Activated CD4-positive, alpha-beta T cell treated with anti-CD3 and anti-CD28 coated beads, Interleukin-2, amount 10 ng/mL, durations not matched to agents 24 days and 14 days (primary cell): Measurements from ENCODE around the gene CERS2. TPM values are rescaled to one million over a fixed set of nuclear protein-coding genes. Genes with fewer than 3 reads are reported as not detected.

Source experiments
- DNase-seq: peaks from one replicate; pipeline ENCODE4 v3.0.0; 2022
- H3K27ac Mint-ChIP-seq: one replicate; pipeline ENCODE4 v1.8.0; 2022; ENCODE audit warnings: mild to moderate bottlenecking, mixed read lengths
- H3K27me3 Mint-ChIP-seq: one replicate; pipeline ENCODE4 v1.8.0; 2022; ENCODE audit warnings: mixed read lengths
- H3K36me3 Mint-ChIP-seq: one replicate; pipeline ENCODE4 v1.8.0; 2022; ENCODE audit warnings: low read depth, mild to moderate bottlenecking, mixed read lengths
- H3K4me1 Mint-ChIP-seq: one replicate; pipeline ENCODE4 v1.8.0; 2021; ENCODE audit warnings: mixed read lengths
- H3K4me3 Mint-ChIP-seq: one replicate; pipeline ENCODE4 v1.8.0; 2022; ENCODE audit warnings: mild to moderate bottlenecking, moderate library complexity, mixed read lengths
- H3K9me3 Mint-ChIP-seq: one replicate; pipeline ENCODE4 v1.8.0; 2021; ENCODE audit warnings: mixed read lengths
- intact Hi-C: fragments of 100-400 bp; cut with micrococcal nuclease; formaldehyde crosslinking; loops from one replicate; pipeline ENCODE4 v1.15.1; 2023
- total RNA-seq: library from RNA; stranded (reverse); gene quantifications from 2 replicates; pipeline ENCODE4 v1.2.3, GENCODE V29; 2022

The CERS2 gene, protein sequence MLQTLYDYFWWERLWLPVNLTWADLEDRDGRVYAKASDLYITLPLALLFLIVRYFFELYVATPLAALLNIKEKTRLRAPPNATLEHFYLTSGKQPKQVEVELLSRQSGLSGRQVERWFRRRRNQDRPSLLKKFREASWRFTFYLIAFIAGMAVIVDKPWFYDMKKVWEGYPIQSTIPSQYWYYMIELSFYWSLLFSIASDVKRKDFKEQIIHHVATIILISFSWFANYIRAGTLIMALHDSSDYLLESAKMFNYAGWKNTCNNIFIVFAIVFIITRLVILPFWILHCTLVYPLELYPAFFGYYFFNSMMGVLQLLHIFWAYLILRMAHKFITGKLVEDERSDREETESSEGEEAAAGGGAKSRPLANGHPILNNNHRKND
- total RNA-seq, result 195 TPM in 2 replicates

DNA sequence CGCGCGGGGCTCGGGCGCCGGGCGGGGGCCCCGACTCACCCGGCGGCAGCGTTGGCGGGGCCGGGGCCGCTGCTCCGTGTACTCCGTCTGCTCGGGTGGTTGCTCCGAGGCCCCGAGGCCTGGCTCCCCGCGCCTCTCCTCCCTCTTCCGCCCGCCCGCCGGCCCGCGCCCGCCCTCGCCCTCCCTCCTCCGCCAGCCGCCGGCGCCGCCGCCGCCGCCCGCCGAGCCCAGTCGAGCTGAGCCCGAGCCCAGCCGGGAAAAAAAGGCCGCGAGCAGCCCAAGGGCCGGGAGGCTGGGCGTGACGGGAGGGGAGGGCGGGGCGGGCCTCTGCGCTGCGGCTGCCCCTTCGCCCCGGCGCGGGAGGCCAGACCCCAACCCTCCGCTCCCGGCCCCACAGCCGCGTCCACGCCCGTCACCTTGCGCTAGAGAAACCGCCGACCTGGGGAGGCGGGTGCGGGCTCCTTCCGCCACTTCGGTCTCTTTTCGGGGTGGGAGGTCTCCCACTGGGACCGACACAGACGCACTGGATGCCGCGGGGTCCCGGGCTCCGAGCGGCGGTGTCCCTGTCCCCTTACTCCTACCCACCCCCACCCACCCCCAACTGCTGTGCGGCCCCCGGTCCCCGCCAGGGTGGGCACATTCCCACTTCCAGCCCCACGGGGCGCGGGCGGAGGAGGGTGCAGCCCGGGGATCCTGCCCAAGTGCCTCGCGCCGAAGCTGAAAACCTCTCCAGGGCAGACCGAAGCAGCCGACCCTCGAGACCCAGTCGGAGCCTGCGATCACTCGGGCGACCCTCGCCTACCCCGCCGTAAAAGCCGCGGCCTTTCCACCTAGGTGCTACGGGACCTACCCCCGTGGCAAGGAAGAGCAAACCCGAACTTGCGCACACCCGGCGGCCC, at the start of gene CERS2:
TSS of gene CERS2 (minus strand) at position 256 of the 899 bp plus-strand sequence. CDS start 5,745 bp downstream, outside the sequence.
- peak within 1 kb of the TSS; percentile 94 for H3K4me3 Mint-ChIP-seq
- no peaks in the 10 kb centered on the region for H3K9me3 Mint-ChIP-seq
- intact Hi-C loops, result loop anchor here (2.0 to 10.0 kb wide), 5 partner anchors 34 to 740 kb away; partner anchors contain the start of genes ANP32E, CTSS, PRUNE1 and TARS2
- peaks cover 54% of the 10 kb centered on the region for H3K4me1 Mint-ChIP-seq
- H3K27ac Mint-ChIP-seq, result peak within 1 kb of the TSS; percentile 86
- H3K36me3 Mint-ChIP-seq, result peaks cover 13% of the 10 kb centered on the region
- DNase-seq, result peak; percentile 94
- no peaks in the 10 kb centered on the region for H3K27me3 Mint-ChIP-seq

DNA sequence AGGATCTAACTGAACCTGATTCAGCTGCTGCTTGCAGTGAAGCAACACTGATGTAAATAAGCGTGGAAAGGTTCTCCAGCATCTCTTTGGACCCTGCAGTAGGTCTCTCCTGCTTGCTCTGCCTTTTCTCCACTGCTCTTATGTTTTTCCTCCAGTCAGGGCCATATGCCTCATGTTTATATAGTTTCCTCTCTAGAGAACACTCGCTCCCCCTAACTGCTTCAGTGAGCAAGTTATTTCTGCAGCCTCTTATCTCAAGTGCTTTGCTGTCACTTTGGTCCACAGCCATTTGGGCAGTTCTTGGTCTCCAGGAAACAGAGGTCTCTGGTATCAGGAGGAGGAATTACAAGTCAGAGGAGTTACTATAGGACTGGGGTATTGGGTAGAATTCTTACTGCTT, 38.9 kb upstream of the CERS2 start:
- Mint-ChIP-seq H3K4me1 (peaks cover 21% of the 10 kb centered on the region), H3K27me3 (no peaks in the 10 kb centered on the region), H3K36me3 (peaks cover 16% of the 10 kb centered on the region), H3K4me3 (no peak overlapping the region), H3K27ac (no peak overlapping the region), H3K9me3 (no peaks in the 10 kb centered on the region)
- intact Hi-C loops, result no loop called here
- no peak for DNase-seq

DNA sequence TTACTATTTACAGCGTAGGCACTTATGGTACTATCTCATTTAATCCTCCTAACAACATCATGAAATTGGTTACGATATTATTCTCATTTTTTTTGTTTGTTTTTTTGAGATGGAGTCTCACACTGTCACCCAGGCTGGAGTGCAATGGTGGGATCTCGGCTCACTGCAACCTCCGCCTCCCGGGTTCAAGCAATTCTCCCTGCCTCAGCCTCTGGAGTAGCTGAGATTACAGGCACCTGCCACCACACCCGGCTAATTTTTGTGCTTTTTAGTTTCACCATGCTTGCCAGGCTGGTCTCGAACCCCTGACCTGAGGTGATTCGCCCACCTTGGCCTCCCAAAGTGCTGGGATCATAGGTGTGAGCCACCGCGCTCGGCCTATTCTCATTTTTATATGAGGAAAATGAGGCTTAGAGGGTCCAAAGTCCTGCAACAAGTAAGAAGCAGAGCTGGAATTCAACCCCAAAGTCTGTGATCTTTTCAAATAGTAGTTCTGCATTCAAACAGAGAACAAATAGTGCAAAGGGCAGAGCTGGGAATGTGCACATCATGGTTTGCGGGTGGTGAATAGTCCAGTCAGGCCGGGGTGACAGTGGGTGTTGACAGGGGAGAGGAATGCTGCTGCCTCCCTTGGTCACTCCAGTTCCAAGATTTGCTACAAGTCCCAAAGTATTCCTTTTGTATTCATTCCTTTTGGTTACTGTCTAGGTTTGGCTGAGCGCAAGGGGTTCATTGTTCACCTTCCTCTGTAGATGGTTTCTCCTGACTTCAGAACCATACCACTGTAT, 38.2 kb upstream of the CERS2 start:
- H3K9me3 Mint-ChIP-seq, result no peaks in the 10 kb centered on the region
- no peaks in the 10 kb centered on the region for H3K27me3 Mint-ChIP-seq
- H3K36me3 Mint-ChIP-seq, result peaks cover 15% of the 10 kb centered on the region
- DNase-seq, result no peak
- H3K4me1 Mint-ChIP-seq, result peaks cover 24% of the 10 kb centered on the region
- intact Hi-C loops, result no loop called here
- no peak overlapping the region for H3K4me3 Mint-ChIP-seq
- H3K27ac Mint-ChIP-seq, result no peak overlapping the region

DNA sequence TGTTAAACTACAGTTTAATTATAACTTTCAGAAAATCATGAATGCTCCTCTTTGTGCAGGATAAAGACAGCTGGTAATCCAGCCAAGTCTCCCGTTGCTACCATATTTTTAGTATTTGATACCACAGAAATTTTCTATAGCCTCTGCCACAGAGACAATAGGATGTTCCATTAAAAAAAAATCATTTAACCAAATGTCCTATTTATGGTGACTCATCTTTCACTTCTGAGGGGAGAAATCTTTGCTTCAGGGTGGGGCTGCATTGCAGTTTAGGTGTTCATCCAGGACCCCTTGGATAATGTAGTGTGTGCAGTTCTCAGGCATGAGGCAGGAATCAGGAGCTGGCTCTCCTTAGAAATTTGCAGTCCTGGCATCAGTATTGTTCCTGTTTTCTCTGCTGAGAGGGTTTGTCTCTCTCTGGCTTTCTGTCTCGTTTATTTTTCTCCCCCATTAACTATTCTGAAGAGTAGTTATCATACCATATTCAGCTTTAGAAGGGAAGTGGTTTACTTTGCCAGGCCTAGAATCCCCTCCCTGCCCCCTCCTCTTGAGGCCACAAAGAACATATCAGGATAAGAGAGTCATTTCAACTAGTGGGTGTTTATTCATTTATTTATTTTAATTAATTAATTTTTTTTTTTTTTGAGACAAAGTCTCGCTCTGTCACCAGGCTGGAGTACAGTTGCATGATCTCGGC, 36.7 kb upstream of the CERS2 start:
- H3K4me3 Mint-ChIP-seq, result peak overlapping the region; percentile 4
- H3K4me1 Mint-ChIP-seq, result peaks cover 40% of the 10 kb centered on the region
- peaks cover 13% of the 10 kb centered on the region for H3K36me3 Mint-ChIP-seq
- H3K9me3 Mint-ChIP-seq, result no peaks in the 10 kb centered on the region
- intact Hi-C loops, result no loop called here
- H3K27me3 Mint-ChIP-seq, result no peaks in the 10 kb centered on the region
- DNase-seq, result no peak
- no peak overlapping the region for H3K27ac Mint-ChIP-seq

DNA sequence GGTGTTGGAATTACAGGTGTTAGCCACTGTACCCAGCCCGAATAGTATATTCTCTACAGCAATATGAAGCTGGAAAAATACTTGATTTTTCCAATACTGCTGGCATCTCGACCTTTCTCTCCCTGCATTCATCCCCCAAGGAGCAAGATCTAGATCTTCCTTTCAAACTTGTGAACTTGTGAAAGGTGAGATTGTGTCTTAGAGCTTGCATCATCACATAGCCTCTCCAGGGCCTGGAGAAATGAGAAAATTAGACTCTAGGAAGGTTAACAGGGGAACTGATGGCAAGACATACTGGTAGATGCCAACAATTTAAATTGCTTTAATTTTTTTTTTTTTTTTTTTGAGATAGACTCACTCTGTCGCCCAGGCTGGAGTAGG, 35.7 kb upstream of the CERS2 start:
- Mint-ChIP-seq H3K4me3 (peak overlapping the region; percentile 26), H3K4me1 (peaks cover 49% of the 10 kb centered on the region), H3K27me3 (no peaks in the 10 kb centered on the region)

DNA sequence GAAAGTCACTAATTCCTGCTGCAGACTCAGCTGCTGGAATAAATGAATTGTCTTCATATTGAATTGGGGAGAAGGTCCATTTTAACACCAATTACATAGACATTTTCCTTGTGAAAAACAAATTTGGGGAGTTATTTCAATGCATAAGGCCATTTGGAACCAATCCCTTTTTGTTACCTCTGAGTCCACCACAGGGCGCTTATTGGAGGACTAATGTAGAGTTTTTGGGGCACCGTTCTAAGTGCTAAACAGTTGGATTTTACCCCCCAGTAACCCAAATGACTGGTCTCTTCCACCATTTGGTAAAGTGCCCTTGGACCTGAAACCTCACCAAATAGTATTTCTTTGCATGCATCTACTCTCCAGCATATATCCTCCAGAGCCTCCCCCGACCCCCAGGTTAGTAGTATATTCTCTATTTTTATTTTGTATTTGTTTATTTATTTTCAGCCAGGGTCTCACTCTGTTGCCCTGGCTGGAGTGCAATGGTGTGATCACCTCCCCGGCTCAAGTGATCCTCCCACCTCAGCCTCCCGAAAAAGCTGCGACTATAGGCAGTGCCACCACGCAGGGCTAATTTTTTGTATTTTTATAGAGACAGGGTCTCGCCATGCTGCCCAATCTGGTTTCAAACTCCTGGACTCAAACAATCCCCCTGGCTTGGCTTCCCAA, 35.2 kb upstream of the CERS2 start:
- intact Hi-C loops, result loop anchor here (2.0 to 10.0 kb wide), 8 partner anchors 35 to 643 kb away; partner anchors contain the start of genes ARNT, C1orf56, CERS2 and TARS2
- Mint-ChIP-seq H3K4me3 (peak overlapping the region; percentile 100), H3K4me1 (peaks cover 50% of the 10 kb centered on the region), H3K9me3 (no peaks in the 10 kb centered on the region), H3K36me3 (peaks cover 13% of the 10 kb centered on the region), H3K27me3 (no peaks in the 10 kb centered on the region), H3K27ac (peak overlapping the region; percentile 90)
- no peak for DNase-seq

More for the DNA sequence above, 35.7 kb upstream of the CERS2 start:
- peaks cover 13% of the 10 kb centered on the region for H3K36me3 Mint-ChIP-seq
- no peak overlapping the region for H3K27ac Mint-ChIP-seq
- intact Hi-C loops, result no loop called here
- H3K9me3 Mint-ChIP-seq, result no peaks in the 10 kb centered on the region
- DNase-seq, result no peak

DNA sequence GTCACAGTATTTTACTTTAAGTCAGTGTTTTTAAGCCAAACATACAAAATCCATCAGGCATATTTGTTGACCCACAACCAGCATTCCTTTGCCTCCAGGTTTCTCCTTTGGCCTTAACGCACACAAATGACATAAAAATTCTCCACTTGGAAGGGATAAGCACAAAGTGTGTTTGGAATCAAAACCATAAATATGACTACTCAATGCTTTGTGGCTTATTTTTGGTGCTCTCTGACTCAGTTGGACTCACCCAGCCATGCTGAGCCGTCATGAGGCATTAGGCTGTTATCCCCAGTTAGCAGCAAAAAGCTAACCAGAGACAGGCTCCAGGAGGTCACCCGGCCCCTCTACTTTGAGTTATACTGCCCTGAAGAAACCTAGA, 34.6 kb upstream of the CERS2 start:
- no peaks in the 10 kb centered on the region for H3K27me3 Mint-ChIP-seq
- H3K4me3 Mint-ChIP-seq, result peak overlapping the region; percentile 100
- DNase-seq, result no peak
- peaks cover 55% of the 10 kb centered on the region for H3K4me1 Mint-ChIP-seq
- H3K27ac Mint-ChIP-seq, result peak overlapping the region; percentile 90
- H3K36me3 Mint-ChIP-seq, result peaks cover 13% of the 10 kb centered on the region
- intact Hi-C loops, result loop anchor here (2.0 to 10.0 kb wide), 8 partner anchors 34 to 642 kb away; partner anchors contain the start of genes ARNT, C1orf56, CERS2 and TARS2
- no peaks in the 10 kb centered on the region for H3K9me3 Mint-ChIP-seq

DNA sequence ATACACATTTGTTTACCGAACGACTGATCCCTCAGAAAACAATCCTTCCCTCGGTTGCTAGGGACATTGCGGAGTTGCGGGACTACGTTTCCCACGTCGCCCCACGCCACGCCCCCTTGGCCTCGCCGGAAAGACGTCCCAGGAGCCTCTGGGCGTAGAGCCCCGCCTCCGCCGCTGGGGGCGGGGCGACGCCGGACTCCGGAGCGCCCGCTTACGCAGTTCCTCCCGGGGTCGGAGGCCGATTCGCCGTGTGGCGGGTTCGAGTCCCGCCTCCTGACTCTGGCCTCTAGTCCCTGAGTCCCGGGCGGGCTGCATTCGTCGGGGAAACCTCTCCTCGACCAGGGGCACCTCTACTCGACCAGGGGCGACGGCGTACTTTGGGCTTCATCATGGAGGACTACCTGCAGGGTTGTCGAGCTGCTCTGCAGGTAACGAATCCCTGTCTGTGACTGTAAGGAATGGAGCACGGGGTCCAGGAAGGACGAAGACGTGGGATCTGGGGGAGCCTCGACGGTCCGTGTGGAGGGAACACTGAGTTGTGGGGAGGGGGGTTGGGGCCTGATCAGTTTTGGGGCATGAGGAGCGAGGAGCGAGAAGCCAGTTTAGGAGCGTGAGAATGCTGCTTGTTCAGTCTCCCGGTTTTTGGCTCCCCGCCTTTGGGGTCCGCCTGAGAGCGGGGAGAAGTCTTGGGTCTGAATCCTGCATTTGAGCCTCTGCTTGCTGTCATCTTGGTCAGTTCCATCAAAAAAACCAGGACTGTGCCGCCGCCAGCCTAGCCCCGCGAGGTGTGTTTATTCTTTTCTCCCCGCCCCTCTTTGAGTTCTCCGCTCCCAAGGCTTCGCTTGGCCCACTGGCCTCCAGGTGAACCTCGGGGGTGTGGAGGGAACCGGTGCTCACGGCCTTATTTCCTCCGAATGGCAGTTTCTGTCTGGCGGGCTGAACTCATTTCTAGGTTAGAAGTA, 33.9 kb upstream of the CERS2 start, which contains the start of gene PRUNE1:
TSS of gene PRUNE1 (plus strand) at position 206 of the 962 bp plus-strand sequence. CDS start at position 390, 184 bp downstream.
- intact Hi-C loops, result loop anchor here (1.0 to 10.0 kb wide), 10 partner anchors 34 to 641 kb away; partner anchors contain the start of genes ARNT, C1orf56, CERS2 and GABPB2
- Mint-ChIP-seq H3K4me3 (peak within 1 kb of the TSS; percentile 100), H3K9me3 (no peaks in the 10 kb centered on the region), H3K27ac (peak within 1 kb of the TSS; percentile 90), H3K4me1 (peaks cover 59% of the 10 kb centered on the region), H3K27me3 (no peaks in the 10 kb centered on the region), H3K36me3 (peaks cover 12% of the 10 kb centered on the region)
- peak; percentile 98 for DNase-seq

DNA sequence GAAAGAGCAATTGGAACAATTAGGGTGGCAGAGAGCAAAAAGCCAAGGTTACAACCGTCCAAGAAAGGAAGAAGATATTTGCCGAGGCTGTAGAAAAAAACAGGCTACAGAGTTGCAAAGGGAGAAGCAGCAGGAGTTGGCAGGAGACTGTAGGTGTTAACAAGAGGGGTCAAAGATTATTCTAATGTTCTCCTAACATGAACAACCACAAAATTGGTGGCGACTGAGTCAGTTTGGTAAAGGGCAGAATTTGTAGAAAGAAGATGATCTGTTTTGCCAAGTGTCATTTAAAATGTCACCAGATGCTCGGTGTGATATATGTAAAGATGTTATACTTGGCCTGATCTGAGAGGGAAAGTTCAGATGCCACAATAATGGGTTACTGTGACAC, 33.2 kb upstream of the CERS2 start:
- no peaks in the 10 kb centered on the region for H3K27me3 Mint-ChIP-seq
- no peak for DNase-seq
- peak overlapping the region; percentile 100 for H3K4me3 Mint-ChIP-seq
- intact Hi-C loops, result loop anchor here (1.0 to 10.0 kb wide), 10 partner anchors 33 to 641 kb away; partner anchors contain the start of genes ARNT, C1orf56, CERS2 and GABPB2
- H3K27ac Mint-ChIP-seq, result peak overlapping the region; percentile 90
- peaks cover 61% of the 10 kb centered on the region for H3K4me1 Mint-ChIP-seq
- no peaks in the 10 kb centered on the region for H3K9me3 Mint-ChIP-seq
- H3K36me3 Mint-ChIP-seq, result peaks cover 8% of the 10 kb centered on the region

DNA sequence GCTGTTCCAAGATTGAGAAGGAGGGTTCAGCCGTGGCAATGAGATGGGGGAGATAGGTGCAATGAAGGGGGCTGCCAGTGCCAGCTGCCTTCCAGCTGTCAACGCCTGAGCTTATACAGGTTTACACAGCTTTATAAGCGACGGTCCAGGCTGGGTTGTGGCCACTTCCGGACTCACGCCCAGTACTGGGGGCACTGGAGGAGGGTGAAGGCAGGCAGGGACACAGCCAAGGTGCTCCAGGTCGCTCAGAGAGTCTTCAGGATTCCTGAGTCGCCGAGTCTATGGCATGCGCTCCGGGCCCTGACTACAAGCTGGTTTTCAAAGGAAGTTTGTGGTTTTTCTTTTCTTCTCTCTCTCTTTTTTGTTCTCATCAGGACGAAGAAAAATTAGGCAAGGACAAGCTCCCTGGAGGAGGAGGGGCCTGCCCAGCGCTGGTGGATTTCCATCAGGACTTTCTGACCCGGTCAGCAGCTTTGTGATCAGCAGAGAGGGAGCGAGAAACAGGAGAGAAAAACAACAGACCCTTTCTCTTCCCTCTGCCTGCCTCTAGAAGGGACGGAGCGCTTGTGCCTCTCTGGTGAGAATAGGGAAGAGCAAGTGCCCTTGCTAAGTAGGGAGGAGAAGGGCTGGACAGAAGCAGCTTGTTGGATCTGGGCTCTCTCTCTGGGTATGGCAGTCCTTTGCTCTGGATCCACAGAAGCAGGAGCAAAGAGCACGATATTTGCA, 31.9 kb upstream of the CERS2 start, which contains the start of gene MINDY1:
TSS of gene MINDY1 (minus strand) at position 576 of the 726 bp plus-strand sequence. CDS start 4,285 bp downstream, outside the sequence.
- peaks cover 12% of the 10 kb centered on the region for H3K36me3 Mint-ChIP-seq
- no peaks in the 10 kb centered on the region for H3K9me3 Mint-ChIP-seq
- H3K4me1 Mint-ChIP-seq, result peaks cover 70% of the 10 kb centered on the region
- H3K27me3 Mint-ChIP-seq, result no peaks in the 10 kb centered on the region
- H3K4me3 Mint-ChIP-seq, result peak within 1 kb of the TSS; percentile 100
- peak; percentile 80 for DNase-seq
- H3K27ac Mint-ChIP-seq, result peak within 1 kb of the TSS; percentile 90
- intact Hi-C loops, result loop anchor here (5.0 to 10.0 kb wide), 4 partner anchors 394 to 639 kb away; partner anchors contain the start of gene TARS2
